GM21737 (cell line): ENCODE measurements around the gene EREG.
"Not testable (repeated sequence)": the region's sequence is repeated elsewhere in the genome, so short reads cannot be mapped to it uniquely, and the experiment has no call there.

ENCODE experiments used
- ATAC-seq: cut with Tn5 transposase; IDR thresholded peaks from one replicate; pipeline ENCODE4 v1.9.1; 2021; ENCODE audit warnings: mild to moderate bottlenecking, moderate library complexity; ENCODE audit not compliant: unreplicated experiment

The EREG gene

GRCh38 chr4:74340421-74340820 is 24.5 kb upstream of the EREG start:
- ATAC-seq = not testable (repeated sequence)

GRCh38 chr4:74344031-74344430 is 20.9 kb upstream of the EREG start:
- ATAC-seq = no peak

- ATAC-seq = no peak
These were observed 11.1 kb upstream of the EREG start for GRCh38 chr4:74353858-74354257.

GRCh38 chr4:74357965-74358364 is 7.0 kb upstream of the EREG start:
- ATAC-seq = no peak

- ATAC-seq = no peak
These were observed 3.3 kb upstream of the EREG start for GRCh38 chr4:74361671-74362070.

- no peak for ATAC-seq
These were observed 2.6 kb upstream of the EREG start for GRCh38 chr4:74362347-74362746.

GRCh38 chr4:74364256-74364651 is 691 bp upstream of the EREG start:
- no peak for ATAC-seq

GRCh38 chr4:74365761-74366160 is 816 bp downstream of the EREG start:
- ATAC-seq = no peak

- peak; percentile 47 for ATAC-seq
These were observed 1.5 kb downstream of the EREG start for GRCh38 chr4:74366367-74366911.

GRCh38 chr4:74367656-74368290 is 2.8 kb downstream of the EREG start:
- no peak for ATAC-seq

GRCh38 chr4:74368596-74368995 is 3.7 kb downstream of the EREG start:
- ATAC-seq = no peak

- no peak for ATAC-seq
These were observed 4.9 kb downstream of the EREG start for GRCh38 chr4:74369855-74370254.

GRCh38 chr4:74370912-74371311 is 6.0 kb downstream of the EREG start:
- peak; percentile 68 for ATAC-seq

GRCh38 chr4:74374128-74374527 is 9.2 kb downstream of the EREG start:
- ATAC-seq = no peak

- no peak for ATAC-seq
These were observed 9.8 kb downstream of the EREG start for GRCh38 chr4:74374561-74375327.

- ATAC-seq = no peak
These were observed 11.0 kb downstream of the EREG start for GRCh38 chr4:74375824-74376426.

GRCh38 chr4:74376888-74377483 is 12.0 kb downstream of the EREG start:
- no peak for ATAC-seq

- ATAC-seq = no peak
These were observed 12.8 kb downstream of the EREG start for GRCh38 chr4:74377714-74378113.

- ATAC-seq = no peak
These were observed 13.6 kb downstream of the EREG start for GRCh38 chr4:74378573-74378972.

- ATAC-seq = no peak
These were observed 15.0 kb downstream of the EREG start for GRCh38 chr4:74379912-74380311.

GRCh38 chr4:74385386-74385785 is 20.4 kb downstream of the EREG start:
- no peak for ATAC-seq
